Stimulated activated CD4-positive, alpha-beta T cell treated with anti-CD3 and anti-CD28 coated beads, Interleukin-4, amount 100 ng/mL, for 48 hours (primary cell): ENCODE results near the gene PDZRN4.
"Not testable (repeated sequence)": the region's sequence is repeated elsewhere in the genome, so short reads cannot be mapped to it uniquely, and the experiment has no call there.

Experiments
- DNase-seq, 2 donors: peaks; one replicate each; pipeline ENCODE4 v3.0.0-alpha.2; 2020; ENCODE audit warnings: low read depth in 2 of 2

Gene PDZRN4

DNA sequence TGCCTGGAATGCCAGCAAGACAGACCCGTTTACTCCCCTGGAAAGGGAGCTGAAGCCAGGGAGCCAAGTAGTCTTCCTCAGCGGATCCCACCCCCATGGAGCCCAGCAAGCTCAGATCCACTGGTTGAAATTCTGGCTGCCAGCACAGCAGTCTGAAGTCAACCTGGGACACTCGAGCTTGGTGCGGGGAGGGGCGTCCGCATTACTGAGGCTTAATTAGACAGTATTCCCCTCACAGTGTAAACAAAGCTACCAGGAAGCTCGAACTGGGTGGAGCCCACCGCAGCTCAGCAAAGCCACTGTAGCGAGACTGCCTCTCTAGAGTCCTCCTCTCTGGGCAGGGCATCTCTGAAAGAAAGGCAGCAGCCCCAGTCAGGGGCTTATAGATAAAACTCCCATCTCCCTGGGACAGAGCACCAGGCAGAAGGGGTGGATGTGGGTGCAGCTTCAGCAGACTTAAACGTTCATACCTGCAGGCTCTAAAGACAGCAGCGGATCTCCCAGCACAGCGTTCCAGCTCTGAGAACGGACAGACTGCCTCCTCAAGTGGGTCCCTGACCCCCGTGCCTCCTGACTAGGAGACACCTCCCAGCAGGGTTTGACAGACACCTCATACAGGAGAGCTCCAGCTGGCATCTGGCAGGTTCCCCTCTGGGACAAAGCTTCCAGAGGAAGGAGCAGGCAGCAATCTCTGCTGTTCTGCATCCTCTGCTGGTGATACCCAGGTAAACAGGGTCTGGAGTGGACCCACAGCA is 92.4 kb downstream of the PDZRN4 start:
- not testable (repeated sequence) for DNase-seq

DNA sequence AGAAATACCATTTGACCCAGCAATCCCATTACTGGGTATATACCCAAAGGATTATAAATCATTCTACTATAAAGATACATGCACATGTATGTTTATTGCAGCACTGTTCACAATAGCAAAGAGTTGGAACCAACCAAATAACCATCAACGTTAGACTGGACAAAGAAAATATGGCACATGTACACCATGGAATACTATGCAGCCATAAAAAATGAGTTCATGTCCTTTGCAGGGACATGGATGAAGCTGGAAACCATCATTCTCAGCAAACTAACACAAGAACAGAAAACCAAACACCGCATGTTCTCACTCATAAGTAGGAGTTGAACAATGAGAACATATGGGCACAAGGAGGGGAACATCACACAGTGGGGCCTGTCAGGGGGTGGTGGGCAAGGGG is 97.3 kb downstream of the PDZRN4 start:
- not testable (repeated sequence) for DNase-seq

DNA sequence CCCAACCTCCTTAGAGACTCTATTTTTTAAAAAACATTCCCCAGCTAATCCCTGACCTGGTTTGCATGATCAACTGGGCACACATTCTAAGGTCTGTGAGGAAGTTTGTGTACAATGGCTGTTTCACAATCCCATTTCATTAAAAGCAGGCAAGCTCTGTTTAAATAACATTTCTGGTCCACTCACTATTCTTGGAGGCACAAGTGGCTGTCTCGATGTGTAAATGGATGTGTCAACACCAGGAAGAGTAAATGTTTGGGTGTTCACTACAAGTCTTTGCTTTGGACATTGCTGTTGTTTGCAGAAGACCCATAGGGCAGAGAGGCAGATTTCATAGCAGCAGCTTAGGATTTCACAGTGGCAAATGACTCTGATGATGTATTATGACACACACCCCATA is 98.3 kb downstream of the PDZRN4 start:
- DNase-seq: no peak

DNA sequence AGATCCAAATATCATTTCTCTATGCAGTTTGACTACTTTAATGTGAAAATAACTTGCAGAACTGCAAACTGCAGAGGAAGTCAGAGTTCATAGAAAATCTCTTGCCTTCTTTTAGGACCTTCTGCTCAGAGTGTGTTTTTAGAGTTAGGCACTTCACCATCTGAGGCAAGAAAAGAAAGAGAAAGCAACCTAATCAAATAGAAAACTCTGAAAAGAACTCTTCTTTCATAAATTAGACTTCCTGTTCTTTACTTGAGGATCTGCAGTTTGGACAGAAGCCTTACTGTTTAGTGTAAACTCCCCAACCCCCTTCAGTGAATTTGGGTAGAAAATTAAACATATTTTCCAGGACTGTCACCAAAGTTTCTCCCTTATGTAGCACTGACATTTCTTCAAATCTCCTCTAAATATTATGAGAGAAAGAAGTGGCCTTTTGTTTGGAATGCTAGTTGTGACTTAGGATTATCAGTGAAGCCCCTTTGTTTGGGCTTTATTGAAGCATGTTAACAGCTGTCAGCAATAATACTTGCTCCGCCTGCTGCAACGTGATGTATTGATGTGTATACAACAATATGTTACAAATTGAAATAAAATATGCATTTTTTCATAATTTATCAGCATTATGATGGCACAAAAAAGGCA is 99.5 kb downstream of the PDZRN4 start:
- no peak for DNase-seq

DNA sequence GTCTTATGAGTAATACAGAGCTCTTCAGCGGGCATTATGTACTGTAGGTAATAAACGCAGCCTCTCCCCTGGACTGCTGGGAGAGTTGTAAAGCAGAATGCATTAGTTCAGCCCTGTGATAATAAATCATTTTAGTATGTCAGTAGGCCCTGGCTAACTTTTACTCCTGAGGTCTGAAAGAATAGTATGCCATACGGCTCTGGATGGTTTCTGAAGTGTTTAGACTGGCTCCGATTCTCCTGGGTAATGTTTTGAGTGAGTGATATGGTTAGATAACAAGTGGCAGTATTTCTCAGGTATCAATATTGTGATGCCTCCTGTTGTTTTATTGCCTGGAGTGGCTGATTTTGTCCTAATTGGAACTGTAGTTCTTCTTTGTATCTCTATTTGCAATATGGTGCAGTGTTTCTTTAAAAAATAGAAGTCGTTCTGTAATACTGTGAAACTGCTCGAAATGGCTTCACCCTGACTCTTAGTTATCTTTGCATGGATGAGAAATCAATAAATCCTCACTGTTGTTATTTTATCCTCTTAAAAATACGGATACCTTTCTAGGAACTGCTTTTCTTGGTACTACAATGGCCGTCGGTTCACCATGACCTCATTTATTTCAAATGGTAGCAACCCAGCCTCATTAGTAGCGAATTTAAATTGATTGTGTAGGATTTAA is 100.2 kb downstream of the PDZRN4 start:
- no peak for DNase-seq

DNA sequence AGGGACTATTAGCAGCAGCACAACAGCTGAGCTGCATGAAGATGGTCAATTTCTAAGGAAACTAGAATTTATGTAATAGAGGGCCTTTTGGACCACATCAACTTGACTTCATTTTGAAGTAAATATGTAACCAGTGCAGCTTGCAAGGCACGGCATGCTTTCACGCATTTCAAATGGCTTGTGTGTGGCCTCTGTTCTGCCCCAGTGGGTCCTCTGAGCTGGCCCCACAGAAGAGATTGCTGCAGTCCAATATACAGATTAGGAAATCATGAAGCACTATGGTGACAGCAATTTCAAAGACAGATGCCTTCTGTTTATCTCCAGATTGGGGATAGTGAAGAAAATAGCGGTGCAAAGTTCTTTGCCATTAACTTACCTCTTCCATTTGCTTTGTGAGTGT is 101.4 kb downstream of the PDZRN4 start:
- no peak for DNase-seq

DNA sequence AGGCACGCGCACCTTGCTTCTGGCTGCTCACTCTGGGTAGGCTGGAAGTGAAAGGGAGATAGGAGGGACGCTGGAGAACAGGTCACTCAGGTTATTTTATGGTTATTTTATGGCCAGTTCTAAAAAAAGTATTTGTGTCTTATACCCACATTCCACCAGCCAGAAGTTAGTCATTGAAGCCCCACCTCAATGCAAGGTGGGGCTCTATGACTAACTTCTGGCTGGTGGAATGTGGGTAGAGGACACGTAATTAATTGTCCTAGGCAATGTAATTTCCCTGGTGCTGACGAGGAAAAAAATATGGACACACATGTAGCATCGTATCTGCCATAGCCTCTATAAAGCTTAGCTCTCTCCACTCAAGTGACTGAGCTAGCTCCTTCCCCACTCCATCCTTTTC is 104.9 kb downstream of the PDZRN4 start:
- DNase-seq: no peak

DNA sequence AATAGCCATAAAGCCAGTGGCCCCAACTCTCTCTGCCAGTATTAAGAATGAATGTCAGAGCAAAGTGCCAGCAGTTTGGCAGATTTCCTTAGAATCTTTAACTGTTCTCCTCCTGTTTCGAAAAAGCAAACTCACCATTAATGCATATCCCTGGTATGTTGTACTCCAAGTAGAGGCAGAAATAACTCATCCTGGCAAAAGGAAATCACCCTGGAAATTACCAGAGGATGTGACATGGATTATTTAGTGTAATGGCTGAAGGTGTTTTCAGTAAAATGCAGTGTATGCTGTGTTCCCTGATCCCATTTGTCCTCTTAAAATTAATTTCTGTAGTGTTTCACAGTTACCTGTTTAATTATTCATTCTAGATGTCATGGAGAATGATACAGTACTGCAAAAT is 105.3 kb downstream of the PDZRN4 start:
- DNase-seq: no peak

DNA sequence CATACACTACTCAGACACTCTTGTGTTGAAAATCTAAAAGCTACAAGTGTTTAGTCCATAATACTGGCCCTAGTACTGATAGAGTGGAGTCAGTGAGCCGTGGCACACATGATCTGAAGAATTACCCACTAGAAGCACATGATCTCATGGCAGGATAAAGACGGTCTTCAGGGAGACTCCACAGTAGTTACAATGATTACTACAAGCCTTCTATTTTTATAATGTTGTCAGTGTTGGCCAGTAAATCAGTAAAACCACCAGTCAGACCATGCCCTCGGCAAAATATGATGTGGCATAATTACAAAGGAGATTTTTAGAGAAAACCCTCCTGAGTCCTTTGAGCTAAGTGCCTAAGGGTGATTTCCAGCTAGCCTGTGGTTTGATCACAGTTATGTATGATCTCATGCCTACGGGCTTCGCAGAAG is 114.9 kb downstream of the PDZRN4 start:
- no peak for DNase-seq

DNA sequence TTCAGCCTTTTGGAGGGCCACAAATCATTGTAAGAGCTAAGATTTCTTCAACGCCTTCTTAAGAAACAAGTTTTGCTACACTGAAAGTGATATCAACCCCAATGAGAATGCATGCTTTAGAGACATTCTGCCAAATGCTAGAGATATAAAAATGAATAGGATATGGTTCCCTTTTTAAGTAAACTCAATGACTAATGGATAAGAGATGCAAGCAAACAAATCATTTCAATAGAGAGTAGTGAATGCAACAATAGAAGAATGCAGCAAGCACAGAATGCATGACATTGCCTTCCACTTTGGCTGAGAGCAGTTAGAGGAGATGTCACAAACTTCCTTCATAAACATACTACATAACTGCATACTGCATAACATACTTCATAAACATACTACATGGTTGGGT is 116.4 kb downstream of the PDZRN4 start:
- no peak for DNase-seq

DNA sequence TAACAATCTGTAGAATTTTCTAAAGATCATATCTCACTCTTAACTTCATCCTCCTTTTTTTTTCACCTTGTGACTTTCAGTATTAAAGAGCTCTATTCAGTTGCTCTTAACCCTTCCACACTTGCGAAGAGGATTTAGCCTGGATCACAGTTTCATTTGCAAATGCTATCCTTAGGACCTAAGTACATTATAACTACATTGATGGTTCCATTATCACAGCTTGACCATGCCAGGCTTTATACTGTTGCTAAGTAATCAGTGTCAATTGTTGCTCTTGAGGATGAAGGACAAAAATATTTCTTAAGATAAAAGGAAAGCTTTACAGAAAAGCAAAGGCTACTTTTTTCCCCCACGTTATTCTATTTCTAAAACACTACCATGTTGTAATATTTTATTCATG is 122.2 kb downstream of the PDZRN4 start:
- DNase-seq: no peak

DNA sequence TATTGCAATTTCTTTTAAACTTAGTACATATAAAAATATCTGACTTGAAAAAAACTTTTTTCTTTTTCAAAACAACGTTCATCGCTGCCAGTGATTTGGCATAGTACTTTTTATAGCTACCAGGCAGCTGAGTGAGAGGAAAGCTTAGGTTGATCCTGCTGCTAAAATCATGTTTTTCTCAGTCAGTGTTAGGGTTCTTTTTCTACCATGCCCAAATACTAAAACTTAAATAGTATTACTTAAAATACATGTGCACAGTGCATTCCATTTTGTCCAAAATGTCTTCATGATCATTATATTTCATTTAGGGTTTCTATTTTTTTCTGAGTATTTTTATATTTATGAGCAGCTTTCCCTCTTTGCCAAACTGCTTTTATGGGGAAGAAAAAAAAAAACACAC is 123.8 kb downstream of the PDZRN4 start:
- no peak for DNase-seq

DNA sequence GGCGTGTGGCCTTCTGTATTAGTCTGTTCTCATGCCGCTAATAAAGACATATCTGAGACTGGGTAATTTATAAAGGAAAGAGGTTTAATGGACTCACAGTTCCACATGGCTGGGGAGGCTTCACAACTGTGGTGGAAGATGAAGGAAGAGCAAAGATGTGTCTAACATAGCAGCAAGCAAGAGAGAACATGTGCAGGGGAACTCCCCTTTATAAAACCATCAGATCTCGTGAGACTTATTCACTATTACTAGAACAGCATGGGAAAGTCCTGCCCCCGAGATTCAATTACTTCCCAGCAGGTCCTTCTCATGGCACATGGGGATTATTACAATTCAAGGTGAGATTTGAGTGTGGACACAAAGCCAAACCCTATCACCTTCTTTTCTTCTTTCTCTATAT is 124.3 kb downstream of the PDZRN4 start:
- not testable (repeated sequence) for DNase-seq

DNA sequence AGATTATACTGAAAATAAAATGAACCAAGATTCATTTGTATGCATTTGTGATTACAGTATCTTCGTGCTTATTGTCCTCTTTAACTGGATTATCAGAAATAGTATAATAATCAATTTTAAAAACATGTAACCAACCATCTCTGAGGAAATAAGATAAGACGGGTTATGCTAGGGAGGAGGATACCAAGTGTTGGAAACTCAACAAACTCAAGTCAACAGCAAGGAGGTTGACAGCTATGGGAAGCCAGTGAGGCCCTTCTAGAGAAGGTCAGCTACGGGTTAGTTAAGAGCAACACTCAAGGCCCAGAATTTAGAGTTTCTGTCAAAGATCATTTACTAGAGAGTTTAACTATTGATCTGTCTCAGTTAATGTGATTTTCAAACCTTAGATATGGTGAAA is 137.2 kb downstream of the PDZRN4 start:
- no peak for DNase-seq

DNA sequence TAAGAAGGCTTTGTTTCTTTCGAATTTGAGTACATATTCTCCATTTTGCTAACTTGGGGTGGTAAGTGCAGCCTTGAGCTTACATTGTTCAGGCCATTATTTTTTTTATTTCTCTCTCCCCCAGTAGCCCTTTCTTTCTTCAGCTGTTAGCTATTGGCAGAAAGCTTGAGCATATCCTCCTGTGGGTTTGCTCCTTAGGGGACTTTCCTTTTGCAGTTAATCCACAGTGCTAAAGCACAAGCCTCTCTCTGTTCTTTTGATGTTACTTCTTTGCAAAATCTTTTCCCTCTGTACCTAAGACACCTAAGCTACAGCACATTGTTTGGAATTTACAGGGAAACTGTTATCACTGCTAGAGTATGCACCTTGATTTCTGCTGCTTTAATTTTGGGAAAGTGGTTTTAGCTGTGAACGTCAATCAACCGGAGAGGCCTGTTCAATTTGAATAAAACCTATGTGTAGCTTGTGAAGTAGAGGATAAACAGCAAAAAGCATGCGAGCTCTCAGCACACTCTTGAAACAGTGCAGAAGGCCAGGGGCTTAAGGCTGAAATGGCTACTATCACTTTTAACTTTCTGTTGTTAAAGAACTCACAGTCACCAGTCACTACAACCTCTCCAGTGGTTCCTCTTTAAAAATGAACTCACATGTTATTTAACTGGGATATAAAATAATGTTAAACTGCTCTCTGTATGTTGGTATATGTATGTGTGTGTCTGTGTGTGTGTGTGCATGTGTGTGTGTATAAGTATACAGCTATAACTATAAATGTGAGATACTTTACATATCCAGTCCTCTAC is 139.2 kb downstream of the PDZRN4 start:
- DNase-seq: no peak

DNA sequence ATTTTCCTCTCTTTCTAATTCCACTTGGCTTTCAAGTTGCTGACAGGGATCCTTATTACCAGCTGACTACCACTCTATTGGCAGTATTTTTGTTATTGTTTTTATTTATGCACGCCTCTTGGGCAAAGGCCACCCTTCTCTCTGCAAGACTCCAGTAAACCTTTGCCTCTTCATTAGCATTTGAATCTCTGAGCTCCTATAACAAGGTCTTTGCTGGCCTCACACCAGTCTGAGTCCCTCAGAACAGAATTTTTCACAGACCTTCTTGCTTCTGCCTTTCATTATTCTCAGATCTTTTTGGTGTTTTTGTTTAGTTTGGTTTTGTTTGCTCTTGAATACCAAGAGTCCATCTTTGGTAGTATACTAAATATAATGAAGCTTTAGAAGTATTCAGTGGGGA is 145.9 kb downstream of the PDZRN4 start:
- DNase-seq: no peak

DNA sequence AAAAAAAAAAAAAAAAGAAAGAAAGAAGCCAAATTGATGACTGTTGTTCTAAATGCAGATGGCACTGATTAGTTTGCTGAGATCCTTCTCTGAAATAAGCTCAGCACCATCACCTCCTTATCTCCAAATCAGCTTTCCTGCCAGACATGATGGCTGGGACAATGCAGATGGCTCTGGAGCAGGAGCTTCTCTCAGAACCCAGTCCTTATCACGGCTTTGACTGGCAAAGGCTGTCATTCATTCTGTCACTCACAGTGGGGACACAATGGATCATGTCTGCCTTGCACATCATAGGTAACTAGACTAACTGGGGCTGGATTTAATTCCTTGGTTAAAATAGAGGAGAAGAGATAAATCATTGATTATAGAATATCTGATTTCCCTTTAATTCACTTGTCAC is 146.3 kb downstream of the PDZRN4 start:
- DNase-seq: no peak

DNA sequence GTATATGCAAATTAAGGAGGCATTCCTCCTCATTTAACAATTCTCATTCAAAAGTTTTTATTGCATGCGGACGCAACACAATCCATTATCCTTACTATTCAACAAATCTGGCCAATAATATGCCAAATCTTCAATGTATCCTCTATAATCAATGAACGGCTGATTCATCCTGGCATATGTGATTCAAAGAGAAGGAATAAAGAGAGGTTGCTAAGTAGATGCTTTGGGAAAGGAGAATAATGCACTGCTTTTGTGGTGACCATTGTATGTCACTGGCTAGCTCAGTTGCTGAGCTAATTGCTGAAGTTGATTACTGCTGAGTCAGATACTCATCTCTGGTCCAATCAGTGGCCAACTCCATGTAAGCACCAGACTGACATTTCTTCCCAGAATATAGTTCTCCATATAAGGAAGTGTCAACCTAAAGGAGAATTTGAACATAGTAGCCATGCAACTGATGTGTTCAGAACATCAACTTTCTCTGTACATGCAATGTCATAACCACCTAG is 148.0 kb downstream of the PDZRN4 start:
- no peak for DNase-seq

DNA sequence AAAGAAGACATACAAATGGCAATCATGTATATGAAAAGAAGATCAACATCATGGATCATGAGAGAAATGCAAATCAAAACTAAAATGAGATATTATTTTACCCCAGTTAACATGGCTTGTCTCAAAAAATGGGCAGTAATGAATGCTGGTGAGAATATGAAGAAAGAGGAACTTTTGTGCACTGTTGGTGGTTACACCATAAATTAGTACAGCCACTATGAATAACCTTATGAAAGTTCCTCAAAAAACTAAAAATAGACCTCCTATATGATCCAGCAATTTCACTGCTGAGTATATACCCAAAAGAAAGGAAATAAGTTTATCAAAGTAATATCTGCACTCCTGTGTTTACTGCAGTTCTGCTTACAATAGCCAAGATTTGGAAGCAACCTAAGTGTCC is 151.7 kb downstream of the PDZRN4 start:
- no peak for DNase-seq

DNA sequence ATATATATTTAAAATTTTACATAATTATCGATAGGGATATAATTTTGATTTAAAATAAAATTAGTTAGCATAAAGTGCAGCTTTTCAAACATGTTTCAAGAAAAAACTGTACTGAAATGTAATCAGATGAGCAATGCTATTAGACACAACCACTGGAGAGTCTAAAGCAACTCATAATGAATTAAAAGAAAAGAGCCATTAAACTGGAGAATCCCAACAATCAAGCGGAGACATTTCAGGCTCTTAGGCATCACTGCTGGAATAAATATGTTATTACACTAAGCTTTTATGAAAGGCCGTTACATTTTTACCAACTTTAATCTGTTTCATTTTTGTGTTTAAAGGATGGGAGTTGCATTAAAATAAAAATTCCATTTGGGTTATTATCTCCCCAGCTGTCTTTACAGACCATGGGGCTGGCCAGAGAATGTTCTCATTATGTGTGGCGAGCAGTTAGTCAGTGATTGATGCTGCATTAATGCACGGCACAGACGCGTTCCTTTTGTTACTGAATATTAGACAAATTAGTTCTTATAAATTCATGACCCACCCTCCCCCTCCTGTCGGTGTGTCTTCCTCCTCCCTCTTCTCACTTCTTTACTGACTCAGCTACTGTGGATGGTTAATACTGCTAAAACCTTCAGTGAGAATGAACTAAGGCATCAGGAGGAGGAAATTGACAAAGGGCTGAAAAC is 156.8 kb downstream of the PDZRN4 start:
- DNase-seq: no peak

DNA sequence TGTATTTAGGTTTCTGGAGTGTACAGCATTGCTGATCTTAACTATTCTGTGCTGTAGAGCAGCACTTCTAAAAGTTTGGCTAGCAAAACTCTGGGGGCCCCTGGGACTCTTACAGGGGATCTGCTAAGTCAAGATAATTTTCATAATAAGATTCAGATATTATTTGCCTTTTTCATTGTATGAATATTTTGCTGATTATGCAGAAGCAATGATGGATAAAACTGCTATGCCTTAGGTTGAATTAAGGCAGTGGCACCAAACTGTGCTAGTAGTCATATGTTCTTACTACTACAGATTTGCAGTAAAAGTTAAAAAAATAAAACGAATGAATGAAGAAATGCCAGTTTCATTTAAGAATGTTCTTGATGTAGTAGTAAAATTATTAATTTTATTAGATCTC is 160.1 kb downstream of the PDZRN4 start:
- no peak for DNase-seq
